Adipose tissue (tissue), 3 donors: ENCODE data around the gene ABLIM1. TPM values are rescaled to one million over a fixed set of nuclear protein-coding genes. Genes with fewer than 3 reads are reported as not detected.

Experiments
- H3K27ac ChIP-seq: one replicate; pipeline ENCODE4 v1.5.1; 2013; ENCODE audit warnings: low read depth, low read length
- WGBS, 3 donors: extraction: QIAGEN DNeasy Blood & Tissue Kit; methylation state at CpG; one replicate each; pipeline ENCODE4 v1.1.7; 2013; 5-methylcytosine and 5-hydroxymethylcytosine counted together
- polyA plus RNA-seq, 3 donors: library from polyadenylated mRNA; stranded (reverse); fragments of 200-250 nt; gene quantifications; one replicate each; pipeline ENCODE4 v1.2.3, GENCODE V29; 2013
- donor health status: healthy with polysubstance abuse.
- donor health status: Bipolar disorder and iron deficiency.
- donor health status: healthy.

Gene ABLIM1
- polyA plus RNA-seq, 3 donors = 13.0 to 50.6 (median 32.9) TPM

DNA sequence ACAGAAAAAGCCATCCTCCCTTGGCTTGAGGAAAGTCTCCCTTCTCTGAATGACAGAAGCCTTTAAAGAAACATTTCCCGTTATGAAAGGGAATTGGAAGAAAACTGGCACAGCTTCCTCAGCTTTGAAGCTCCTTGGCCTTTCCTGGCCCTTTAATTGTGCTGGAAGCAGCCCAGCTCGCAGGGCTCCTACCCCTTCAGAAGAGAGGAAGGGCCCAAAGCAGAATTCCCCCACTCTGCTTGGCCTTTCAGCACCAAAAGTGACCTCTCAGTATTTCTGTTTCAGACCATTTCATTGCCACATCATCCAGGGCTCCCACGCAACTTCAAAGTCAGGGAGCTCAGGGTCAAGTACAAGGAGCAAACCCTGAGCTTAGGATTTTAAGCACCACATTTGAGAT is 258.0 kb downstream of the ABLIM1 start:
- H3K27ac ChIP-seq = no peak overlapping the region
- 34 to 46% (median 35%) methylated on average over 3 of the region's 3 CpGs for WGBS, 3 donors

DNA sequence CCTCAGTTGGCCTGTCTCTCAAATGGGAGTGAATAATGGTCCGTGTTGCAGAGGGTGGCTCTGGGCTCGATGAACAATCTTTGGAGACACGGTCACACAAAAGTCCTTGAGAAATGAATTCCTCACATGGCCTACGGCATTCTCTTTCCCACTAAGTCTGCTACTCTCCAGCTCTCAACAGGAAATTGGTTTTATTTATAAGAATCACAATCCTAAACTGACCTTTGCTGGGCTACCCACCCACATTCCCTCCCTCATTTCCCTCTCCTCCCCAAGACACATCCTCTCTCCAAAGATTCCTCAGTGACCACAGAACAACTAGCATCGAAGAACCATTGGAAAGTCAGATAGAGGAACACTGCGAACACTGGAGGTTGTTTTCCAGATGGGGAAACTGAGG is 258.5 kb downstream of the ABLIM1 start:
- H3K27ac ChIP-seq = no peak overlapping the region
- WGBS, 3 donors = 68 to 78% (median 77%) methylated on average over 6 of the region's 6 CpGs

DNA sequence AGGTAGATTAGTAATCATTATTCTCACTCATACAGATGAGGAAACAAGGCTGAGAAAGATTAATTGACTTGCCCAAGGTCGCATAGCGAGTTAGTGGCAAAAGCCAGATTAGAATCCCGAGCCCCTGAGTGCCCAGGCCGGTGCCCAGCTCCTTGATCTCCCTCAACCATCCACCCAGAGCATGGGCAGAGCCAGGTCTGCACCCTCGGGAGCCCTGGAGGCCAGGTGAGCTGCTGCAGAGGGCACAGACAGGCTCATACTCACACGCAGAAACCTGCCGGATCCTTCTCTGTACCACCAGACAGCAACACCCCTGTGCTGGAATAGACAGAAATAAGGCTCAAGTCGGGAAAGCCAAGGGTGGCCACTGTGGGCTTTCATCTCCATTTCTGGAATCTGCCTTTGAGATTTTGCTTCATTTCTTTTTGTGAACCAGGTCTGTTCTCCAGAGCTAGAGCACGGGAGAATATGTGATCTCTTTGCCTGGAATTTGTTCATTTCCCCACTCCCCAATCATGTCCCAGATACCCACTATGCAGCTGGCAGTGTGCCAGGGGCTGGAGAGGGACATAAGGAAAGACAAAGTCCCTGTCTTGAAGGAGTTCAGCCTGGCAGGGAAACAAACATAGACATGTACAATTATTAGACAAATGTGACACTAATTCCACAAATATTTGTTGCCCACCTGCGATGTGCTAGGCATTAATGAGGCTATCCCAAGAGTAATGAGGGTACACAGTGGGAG is 259.3 kb downstream of the ABLIM1 start:
- WGBS, 3 donors = 75 to 84% (median 83%) methylated on average over 10 of the region's 10 CpGs
- H3K27ac ChIP-seq = no peak overlapping the region

DNA sequence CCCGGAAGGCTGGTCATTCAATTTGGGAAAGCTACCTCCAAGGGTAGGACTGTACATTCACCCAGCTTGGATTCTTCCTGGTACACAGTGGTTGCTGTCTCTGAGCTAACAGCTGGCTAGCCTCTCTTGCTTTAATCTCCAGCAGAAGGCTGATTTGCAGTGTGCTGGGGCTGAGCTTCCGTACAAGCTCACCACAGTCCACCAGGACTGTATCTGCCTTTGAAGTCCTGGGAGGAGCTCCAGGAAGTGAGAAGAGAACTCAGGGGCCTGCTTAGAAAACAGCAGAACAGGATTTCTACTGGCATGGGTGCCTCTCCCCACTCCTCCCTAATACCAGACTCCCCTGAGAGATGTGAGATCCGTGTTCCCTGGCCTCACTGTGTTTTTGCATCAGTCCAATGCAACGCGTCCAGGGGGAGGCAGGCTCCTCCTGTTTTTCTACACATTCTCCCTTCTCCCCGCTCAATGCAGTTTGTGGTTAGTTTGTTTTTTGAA is 260.4 kb downstream of the ABLIM1 start:
- no peak overlapping the region for H3K27ac ChIP-seq
- WGBS, 3 donors = 47 to 73% (median 52%) methylated on average over 6 of the region's 6 CpGs

DNA sequence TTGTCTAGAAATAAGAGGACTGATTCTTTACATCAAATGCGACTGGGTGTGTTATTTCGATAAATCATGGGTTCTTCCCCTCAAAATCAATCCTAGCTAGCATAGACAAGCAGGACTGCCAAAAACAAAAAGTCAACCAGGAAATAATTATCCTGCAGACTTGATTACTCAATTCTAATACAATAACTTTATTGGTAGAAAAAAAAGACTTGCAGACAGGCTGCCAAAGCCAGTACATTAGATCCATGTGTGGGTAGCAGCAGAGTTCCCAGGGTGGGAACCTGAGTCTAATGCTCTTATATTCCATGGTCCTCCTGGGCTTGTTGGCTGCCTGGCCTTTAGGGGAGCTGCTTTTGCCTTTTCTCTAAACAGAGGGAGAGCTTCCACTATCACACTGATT is 261.6 kb downstream of the ABLIM1 start:
- no peak overlapping the region for H3K27ac ChIP-seq
- 76 to 89% (median 81%) methylated on average over 2 of the region's 2 CpGs for WGBS, 3 donors

DNA sequence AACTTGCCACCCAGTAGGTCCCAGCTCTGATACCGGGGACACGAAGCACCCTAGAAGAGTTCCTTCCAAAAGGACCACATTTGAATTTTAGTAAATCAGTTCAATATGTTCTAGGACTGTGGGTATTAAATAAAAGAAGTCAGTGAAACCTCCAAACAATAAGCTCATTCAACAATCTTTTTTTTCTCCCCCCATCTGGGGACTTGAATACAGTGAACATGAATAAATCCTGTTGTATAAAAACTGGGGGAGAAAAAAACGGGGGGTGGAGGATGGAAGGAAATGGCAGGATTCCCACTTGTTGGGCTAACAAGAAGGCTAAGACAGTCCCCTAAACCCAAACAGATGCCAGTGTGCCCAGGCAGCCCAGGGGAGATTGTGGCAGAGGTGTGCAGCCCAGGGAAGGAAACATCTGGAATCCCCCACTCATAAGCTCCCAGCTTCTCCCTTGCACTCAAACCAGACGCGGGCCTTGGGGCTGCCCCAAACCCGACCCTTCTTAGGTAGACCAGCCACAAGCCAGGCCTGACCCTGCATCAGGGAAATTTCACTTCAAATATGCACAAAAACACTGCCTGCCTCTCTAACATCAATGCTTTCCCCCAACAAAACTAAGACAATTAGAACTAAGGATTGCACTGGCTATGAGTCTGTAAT is 262.6 kb downstream of the ABLIM1 start:
- no peak overlapping the region for H3K27ac ChIP-seq
- 67 to 87% (median 73%) methylated on average over 6 of the region's 6 CpGs for WGBS, 3 donors

DNA sequence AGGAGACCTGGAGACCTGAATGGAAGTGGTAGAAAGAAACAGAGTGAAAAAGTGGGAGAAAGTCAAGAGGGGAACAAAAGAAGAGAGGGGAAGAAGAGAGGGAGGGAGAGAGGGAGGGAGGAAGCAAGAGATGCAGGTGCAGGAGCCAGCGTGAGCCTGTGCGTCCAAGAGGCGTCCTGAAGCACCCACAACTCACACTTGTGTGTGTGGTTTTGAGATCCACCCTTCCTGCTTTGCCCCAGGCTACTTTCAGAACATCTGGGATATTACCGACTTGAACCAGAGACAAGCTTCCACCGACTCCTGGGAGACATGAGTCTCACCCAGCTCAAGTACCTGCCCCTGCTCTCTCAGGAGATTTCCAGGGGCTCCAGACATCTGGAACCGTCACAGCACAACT is 263.5 kb downstream of the ABLIM1 start:
- 65 to 92% (median 80%) methylated on average over 6 of the region's 6 CpGs for WGBS, 3 donors

DNA sequence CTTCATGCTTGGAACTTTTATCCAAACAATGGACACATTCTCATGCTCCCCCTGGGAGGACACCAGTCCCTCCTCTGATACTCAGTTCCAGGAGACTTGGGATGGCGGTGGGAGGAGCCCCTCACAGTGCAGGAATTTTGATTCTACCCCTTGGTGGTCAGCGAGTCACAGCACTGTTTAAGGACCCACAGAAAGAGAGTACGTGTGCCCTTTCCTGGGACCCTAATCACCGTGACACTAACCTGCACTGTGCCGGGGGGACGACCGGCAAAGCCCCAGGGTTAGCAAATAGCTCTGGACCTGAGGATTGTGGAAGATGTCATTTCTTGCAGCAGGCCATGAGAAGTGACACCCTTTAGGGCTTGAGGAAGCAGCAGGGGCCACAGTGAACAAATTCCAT is 264.2 kb downstream of the ABLIM1 start:
- no peak overlapping the region for H3K27ac ChIP-seq
- WGBS, 3 donors = 92 to 95% (median 92%) methylated on average over 7 of the region's 7 CpGs

More for the DNA sequence above, 263.5 kb downstream of the ABLIM1 start:
- H3K27ac ChIP-seq = no peak overlapping the region

DNA sequence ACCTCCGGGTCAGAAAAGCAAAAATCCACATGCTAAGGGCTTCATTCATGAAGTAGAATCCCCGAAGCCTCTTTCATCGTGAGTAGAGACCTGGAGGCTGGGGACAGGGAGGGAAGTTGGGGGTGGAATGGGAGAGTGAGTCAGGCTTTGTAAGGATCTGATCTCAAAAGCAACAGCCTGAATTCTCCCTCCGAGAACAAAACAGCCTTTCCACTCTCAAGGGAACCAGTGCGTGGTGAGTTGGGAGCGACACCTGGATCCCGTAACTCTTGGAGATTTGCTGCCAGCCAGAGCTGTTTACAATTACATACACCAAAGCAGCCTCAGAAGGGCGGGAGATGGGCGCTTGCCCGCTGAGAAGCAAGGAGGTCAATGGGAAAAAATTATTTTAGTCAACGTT is 264.6 kb downstream of the ABLIM1 start:
- 62 to 70% (median 67%) methylated on average over 11 of the region's 11 CpGs for WGBS, 3 donors
- no peak overlapping the region for H3K27ac ChIP-seq

DNA sequence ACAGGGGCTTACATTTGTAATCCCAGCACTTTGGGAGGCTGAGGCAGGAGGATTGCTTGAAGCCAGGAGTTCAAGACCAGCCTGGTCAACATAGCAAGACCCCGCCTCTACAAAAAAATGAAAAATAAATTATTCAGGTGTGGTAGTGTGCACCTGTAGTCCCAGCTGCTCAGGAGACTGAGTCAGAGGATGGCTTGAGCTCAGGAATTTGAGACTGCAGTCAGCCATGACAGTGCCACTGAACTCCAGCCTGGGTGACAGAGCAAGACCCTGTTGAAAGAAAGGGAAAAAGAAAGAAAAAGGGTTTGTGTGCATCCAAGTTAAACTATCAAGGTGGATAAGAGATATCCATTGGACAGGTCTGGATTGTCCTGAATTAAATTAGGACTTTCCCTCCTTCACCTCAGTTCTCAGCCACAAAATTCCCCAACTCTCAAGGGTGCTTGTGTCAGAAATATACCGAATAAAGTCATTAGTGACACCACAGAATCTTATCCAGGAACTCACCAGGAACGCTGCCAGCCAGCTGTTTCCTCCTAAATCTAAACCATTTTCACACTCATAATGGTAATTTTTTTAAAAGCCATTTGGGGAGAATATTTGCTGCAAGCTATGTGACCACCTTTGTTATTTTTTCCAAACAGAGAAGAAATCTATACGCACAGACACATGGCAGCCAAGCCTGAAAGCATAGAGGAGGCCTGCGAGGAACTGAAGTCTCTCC is 265.8 kb downstream of the ABLIM1 start:
- 40 to 79% (median 42%) methylated on average over 5 of the region's 5 CpGs for WGBS, 3 donors
- H3K27ac ChIP-seq = no peak overlapping the region

DNA sequence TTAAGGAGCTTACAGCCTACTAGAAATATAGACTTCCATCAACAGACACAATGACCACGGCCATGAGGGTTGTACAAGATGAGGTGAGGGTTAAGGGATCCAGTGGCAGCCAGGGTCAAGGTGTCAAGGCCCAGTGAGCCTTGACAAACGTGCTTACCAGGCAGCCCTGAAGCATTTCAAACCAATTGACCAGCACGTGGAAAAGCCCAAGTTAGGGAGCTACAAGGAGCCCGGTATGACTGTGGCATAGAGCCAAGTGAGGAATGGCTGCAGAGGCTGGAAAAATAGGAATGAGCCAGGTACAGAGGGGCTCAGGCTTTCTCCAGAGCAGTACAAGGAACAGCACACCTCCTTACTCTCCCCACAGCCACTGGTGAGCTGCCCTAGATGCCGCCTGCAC is 266.5 kb downstream of the ABLIM1 start:
- 81 to 84% (median 82%) methylated on average over 5 of the region's 5 CpGs for WGBS, 3 donors
- no peak overlapping the region for H3K27ac ChIP-seq

DNA sequence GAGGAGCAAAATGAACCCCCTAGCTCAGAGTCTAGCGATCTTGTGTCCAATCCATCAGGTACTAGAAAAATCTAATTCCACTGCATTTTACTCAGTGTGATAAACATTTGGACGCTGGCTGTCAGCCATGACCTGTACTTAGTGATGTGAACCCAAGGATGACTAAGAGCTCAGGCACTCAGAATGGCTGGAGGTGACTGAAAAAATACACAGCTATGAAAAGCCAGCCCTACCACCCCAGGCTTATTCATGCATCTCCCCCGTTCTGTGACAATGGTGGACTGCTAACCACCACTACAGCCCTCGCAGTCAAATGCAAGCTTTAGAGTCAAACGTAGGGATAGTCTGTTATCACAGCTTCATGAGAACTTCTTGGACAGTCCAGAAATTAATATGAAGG is 268.6 kb downstream of the ABLIM1 start:
- no peak overlapping the region for H3K27ac ChIP-seq
- WGBS, 3 donors = 67 to 80% (median 70%) methylated on average over 5 of the region's 5 CpGs

DNA sequence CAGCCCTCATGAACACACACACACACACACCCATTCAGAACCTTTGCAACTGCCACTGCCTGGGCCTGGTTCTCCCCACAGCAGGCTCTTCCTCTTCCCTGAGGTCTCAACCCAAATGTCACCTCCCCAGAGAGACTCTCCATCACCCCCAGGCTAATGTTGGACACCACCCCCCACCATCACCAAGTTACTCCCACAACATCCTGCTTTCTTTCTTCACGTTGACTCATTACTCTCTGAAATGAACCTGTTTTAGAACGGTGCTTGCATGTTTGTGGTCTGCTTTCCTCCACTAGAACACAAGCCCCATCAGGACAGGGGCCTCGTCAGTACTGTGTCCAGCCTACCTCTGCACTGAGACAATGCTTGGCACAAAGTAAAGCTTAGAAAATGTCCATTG is 269.8 kb downstream of the ABLIM1 start:
- no peak overlapping the region for H3K27ac ChIP-seq
- WGBS, 3 donors = 48 to 68% (median 49%) methylated on average over 3 of the region's 3 CpGs

DNA sequence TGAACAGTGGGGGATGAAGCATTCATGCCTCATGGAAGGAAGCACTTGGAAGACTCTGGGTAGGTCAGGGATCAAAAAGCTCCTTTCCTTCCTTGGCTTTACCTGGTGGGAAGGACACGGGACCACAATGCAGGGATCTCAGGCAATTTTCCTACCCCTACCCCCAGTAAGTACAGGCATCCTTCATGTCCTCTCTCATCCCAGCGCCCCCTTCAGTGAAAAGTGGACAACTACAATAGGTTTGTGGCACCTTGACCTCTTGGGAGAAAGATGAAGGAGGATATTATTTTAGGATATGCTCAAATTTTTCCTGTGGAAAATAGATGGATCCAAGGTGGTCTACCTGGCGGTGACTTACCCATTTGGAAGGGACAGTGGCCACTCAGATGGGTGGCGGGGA is 270.3 kb downstream of the ABLIM1 start:
- H3K27ac ChIP-seq = no peak overlapping the region
- 81 to 90% (median 89%) methylated on average over 4 of the region's 4 CpGs for WGBS, 3 donors

DNA sequence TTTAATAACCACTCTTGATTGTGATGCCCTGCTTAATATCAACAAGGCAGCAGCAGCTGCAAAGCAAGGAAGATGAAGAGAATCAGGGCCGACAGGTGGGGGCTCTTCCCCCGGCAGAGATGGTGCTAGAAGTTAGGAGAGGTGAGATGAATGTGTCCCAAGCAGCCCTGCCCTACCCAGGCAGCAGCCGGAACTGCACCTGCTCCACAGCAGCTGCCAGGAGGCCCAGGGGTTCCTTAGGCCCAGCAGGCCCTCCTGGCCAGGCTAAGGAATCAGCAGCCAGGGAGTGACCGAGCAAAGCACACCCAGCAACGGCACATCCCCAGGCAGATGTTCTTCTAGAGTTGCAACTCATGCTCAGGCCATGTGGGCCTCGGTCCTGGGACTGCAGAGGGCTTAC is 271.6 kb downstream of the ABLIM1 start:
- 89 to 92% (median 89%) methylated on average over 6 of the region's 6 CpGs for WGBS, 3 donors
- no peak overlapping the region for H3K27ac ChIP-seq

DNA sequence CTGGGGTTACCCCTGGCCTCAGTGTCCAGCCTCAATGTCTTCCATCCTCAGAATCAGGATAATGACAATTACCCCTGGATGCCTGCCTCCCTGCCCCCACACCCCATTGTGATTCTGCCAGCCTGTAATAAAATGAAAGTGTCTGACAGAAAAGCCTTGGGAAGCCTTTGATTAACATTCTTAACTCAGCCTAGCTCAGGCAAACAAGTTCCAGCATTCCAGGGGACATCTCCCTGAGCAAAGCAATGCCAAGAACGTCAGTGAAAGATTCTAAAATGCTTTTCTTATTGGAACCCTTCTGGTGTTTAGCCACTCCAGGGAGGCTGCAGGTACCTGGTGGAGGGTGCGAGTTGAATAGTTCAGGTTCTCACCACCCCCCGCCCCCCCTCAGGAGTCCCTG is 272.5 kb downstream of the ABLIM1 start:
- 82 to 85% (median 83%) methylated on average over 3 of the region's 3 CpGs for WGBS, 3 donors
- H3K27ac ChIP-seq = no peak overlapping the region

DNA sequence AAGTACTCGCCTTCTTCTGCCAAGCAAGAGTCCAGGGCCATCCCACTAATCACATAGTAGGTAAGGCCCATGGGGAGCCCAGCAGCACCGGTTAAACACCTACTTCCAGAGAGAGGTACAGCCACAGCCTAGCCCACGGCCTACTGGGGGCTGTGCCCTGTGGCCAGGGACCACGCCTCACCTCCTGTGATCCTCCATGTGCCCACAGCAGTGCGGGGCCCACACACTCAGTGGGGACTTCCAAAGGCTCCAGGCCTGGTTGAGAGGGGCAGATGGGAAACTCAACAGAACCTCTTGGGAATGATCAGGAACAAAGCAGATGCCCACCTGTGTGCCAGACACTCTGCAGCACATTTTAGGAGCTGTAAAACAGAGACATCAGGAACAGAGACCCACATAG is 273.5 kb downstream of the ABLIM1 start:
- no peak overlapping the region for H3K27ac ChIP-seq
- 90 to 94% (median 92%) methylated on average over 5 of the region's 5 CpGs for WGBS, 3 donors

DNA sequence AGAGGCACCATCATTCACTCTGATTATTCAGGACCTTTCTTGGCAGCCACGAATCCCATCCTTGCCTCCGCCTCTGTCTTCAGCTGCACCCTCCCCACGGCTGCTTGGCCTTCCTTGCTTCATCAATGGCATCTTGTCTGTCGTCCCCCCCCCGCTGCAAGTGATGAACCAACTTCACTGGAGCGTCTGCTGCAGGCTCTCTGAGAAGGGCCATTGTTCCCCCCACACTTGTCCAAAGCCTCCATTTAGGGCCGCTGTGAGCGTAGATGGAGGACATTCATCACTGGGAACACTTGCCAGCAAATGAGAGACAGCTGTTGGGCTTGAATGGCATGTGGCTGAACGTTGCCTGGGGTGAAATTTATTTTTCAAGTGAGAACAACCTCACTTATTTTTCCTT is 273.9 kb downstream of the ABLIM1 start:
- no peak overlapping the region for H3K27ac ChIP-seq
- WGBS, 3 donors = 84 to 90% (median 87%) methylated on average over 9 of the region's 9 CpGs
